Measurements from ENCODE around the gene CPA2.

The CPA2 gene

GRCh38 chr7:130281260-130281659, 14.6 kb downstream of the CPA2 start:
- DNase-seq (ENCODE audit: low spot score), result no peak

DNA sequence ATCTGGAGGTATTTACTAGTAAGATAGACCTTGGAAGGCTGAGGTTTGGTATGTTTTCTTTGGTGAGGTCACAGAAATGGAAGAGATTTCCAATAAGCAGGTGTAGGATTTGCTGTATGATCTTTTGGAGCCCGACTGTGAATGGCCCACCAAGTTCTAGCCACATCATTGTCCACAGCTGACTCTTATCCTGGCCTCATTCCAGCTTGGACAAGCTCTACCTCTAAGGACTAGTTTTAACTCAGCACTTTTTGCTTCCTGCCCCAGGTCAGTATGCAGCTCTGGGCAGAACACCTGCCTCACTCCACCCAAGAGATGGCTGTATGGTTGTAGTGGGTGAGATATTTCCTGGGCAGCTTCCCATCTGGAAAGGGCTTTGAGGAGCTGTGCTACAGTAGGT, 20.2 kb downstream of the CPA2 start:
- no peak for DNase-seq (ENCODE audit: low spot score)

DNA sequence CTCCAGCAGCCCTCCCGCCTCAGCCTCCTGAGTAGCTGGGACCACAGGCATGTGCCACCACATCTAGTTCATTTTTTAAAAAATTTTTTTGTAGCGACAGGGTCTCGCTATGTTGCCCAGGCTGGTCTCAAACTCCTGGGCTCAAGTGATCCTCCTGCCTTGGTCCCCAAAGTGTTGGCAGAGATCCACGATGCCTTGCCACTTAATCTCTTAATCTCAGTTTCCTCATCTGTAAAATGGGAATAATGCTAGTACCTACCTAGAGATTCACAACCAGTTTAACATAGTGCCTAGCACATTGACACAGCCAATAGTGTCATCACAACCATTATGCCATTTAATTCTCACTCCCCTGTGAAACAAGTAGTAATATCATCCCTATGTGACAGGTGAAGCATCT, 21.5 kb downstream of the CPA2 start:
- DNase-seq (ENCODE audit: low spot score), result no peak

- DNase-seq (ENCODE audit: low spot score), result no peak
These were observed 22.2 kb downstream of the CPA2 start for GRCh38 chr7:130288829-130289228.

- no peak for DNase-seq (ENCODE audit: low spot score)
These were observed 22.8 kb downstream of the CPA2 start for GRCh38 chr7:130289478-130289877.

- DNase-seq (ENCODE audit: low spot score), result no peak
These were observed 24.1 kb downstream of the CPA2 start for GRCh38 chr7:130290745-130291144.

DNA sequence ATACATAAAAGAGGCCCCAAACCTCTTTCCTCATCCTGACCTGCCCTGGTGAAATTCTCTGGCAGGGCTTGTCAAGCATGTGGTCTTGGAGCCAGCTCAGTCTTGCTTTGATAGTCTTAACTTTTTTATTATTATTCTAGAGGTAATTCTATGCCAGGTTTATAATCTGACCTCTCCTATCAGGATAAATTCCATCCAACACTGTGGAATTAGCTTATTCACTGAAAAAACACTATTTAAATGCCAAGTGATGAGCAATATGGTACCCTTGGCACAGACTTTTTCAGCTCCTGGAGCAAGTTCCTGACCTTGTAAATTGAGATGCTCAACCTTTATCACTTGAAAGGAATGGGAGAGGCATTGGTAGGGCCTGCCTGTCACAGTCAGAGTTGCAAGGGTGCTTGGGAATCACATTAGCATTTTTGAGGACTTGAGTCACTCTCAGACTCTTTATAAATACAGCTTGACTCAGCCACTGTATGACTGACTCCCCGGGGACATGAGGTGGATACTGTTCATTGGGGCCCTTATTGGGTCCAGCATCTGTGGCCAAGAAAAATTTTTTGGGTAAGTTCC, 26.1 kb downstream of the CPA2 start, which contains the start of gene CPA4:
CPA4 (plus strand) TSS at position 480 of the 576 bp plus-strand sequence; CDS start at position 500, 20 bp downstream.
- no peak for DNase-seq (ENCODE audit: low spot score)

- no peak for DNase-seq (ENCODE audit: low spot score)
These were observed 26.9 kb downstream of the CPA2 start for GRCh38 chr7:130293521-130293920.

DNA sequence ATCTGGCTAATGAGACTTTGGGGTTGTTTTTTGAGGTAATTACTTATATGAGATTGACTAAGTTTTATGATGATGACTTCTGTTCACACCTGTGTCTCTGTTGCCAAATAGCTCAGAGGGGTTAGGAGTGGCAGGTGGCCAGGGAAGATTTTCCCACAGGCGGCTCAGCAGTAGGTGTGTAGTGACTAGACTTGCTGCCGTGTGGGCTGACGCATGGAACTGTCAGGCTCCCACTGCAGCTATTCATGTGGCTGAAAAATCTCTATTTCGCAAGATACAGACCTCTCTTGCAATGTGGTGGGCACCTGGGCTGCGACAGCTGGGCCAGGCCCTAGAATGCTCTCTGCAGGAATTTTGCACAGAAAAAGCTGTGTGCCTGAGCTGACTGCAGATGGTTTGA, 27.7 kb downstream of the CPA2 start:
- DNase-seq (ENCODE audit: low spot score), result no peak

GRCh38 chr7:130296221-130296951, 29.7 kb downstream of the CPA2 start:
- no peak for DNase-seq (ENCODE audit: low spot score)

DNA sequence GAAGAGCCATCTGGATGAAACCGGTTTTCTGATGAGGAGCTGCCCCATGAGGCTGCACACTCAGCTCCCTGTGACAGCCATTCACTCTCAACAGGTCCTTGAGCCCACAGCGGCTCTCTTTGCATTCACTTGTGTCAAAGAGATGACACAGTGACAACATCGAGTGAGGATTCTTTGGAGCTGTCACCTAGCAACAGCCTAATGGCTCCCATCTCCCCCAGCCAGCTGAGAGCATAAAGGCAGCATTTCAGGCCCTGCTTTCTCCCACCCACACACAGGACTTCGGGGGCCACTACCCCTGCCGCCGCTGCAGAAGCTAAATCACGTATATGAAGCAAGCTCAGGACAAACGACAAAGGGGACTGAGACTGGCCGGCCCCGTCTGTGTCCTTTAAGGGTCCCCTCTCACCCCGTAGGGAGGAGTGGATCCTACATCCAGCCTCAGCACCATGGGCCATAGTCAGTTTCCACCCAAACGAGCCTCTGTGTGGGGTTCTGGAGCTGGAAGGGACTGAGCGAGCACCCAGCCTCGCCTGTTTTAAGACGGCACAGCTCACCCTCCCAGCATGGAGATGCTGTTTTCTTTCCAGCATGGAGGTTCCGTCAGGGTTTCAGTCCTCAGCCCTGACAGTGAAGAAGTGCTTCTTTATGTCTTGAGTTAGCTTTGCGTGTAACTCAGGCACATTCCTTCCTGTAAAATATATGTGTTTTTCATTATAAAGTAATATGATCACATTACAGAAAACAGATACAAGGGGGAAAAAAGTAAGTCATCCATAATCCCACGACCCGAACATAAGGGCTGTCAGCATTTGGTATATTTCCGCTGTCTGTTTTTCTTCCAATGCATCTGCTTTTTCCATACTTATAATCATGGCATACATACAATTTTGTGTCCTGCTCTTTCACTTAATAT, 31.2 kb downstream of the CPA2 start:
- no peak for DNase-seq (ENCODE audit: low spot score)

- no peak for DNase-seq (ENCODE audit: low spot score)
These were observed 32.1 kb downstream of the CPA2 start for GRCh38 chr7:130298544-130299326.

- no peak for DNase-seq (ENCODE audit: low spot score)
These were observed 33.2 kb downstream of the CPA2 start for GRCh38 chr7:130299866-130300265.

GRCh38 chr7:130301501-130302020, 34.9 kb downstream of the CPA2 start:
- no peak for DNase-seq (ENCODE audit: low spot score)

DNA sequence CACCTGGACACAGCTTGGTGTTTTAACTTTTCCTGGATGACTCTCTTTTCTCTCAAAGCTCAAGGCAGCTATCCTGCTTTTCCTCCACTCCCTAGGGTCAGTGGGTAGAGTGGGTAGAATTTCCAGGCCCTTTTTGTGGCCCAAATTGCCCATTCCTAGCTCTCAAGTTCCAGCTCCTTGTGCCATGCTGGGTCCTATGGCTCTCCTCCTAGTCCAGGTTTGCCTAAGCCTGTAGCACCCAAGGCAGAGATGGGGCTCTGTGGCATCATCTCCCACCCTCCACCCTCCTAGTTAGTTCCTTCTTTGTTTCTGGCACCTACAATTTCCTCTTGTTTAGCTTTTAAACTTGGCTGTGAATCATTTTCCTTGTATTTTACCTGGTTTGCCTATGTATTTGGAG, 36.0 kb downstream of the CPA2 start:
- no peak for DNase-seq (ENCODE audit: low spot score)

GRCh38 chr7:130303127-130303526, 36.5 kb downstream of the CPA2 start:
- DNase-seq (ENCODE audit: low spot score), result no peak

- no peak for DNase-seq (ENCODE audit: low spot score)
These were observed 36.9 kb downstream of the CPA2 start for GRCh38 chr7:130303551-130303950.

DNA sequence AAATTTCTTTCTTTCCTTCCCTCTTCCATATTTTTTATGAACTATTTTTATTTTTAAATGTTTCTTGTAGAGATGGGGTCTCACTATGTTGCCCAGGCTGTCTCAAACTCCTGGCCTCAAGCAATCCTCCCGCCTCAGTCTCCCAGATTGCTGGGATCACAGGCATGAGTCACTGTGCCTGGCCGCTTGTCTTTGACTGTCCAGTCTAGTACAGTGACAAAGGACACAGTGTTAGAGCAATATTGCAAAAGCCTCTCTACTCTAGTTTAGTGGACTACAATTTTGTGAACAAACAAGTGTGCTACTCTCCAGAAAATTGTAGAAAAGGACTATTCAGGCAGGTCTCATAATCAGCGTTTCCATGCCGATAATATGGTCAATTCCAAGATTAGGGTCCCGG, 37.3 kb downstream of the CPA2 start:
- DNase-seq (ENCODE audit: low spot score), result no peak

DNA sequence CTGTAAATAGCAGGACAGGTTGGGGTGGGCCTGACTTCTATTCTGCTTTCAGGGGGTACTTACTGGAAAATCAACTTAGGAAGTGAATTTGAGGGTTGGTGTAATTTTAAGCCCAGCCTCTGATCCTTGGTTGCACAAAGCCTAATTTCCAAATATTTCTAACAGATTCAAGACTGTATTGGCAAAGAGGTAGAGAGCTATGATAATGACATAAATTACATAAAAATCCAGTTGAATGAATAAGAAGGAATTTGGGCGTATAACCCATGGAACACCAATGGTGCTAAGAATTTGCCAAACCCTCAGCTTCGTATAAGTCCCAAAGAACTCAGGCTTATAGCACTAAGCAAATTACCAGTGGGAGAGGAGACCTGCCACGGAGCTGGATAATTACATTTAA, 38.2 kb downstream of the CPA2 start:
- no peak for DNase-seq (ENCODE audit: low spot score)

GRCh38 chr7:130305433-130306042, 38.9 kb downstream of the CPA2 start:
- no peak for DNase-seq (ENCODE audit: low spot score)

- no peak for DNase-seq (ENCODE audit: low spot score)
These were observed 43.3 kb downstream of the CPA2 start for GRCh38 chr7:130309986-130310385.

Data from D341Med (cell line).